Measurements from ENCODE around the gene HHEX. TPM values are rescaled to one million over a fixed set of nuclear protein-coding genes. Genes with fewer than 3 reads are reported as not detected.

Gene HHEX
- total and polyA plus RNA-seq, 12 donors, result 1.8 to 8.7 (median 4.3) TPM

DNA sequence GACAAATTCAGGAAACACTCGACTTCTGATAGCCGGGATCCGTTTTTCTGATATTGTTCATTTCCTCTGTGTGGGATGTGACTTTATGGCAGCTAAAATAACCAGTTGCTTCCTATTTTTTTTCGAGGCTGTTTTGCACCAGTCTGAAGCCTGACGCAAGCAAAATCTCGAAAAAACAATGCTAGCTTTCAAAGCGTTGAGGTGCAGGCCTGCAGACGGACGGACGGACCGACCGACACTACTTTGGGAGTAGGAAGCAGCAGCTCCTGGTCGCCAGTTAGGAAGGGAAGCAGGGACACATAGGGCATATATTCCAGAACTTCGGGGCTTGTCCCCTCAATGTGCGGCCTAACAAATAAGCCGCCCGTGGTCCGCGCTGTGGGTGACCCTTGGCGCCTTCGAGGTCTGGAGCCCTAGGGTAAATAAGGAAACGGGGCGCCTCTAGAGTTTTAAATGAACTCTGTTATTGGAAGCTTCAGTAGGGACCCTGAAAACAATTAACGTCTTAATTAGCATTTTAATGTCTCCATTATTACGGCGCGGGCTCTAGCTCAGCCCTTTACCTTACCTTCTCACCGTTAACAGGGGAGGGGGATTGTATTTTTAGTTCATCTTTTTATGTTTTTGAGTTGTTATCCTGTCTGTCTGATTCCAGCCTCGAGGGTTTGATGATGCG, 1.3 kb downstream of the HHEX start:
- peak overlapping the region; percentile 28 to 78 (median 67) for H3K4me3 ChIP-seq
- DNase-seq (peak in 1 of 2 donors; percentile 30), ATAC-seq (peak in 6 of 8 donors; percentile 41 to 86 (median 64))

GRCh38 chr10:92691591-92692079, 1.9 kb downstream of the HHEX start:
- ATAC-seq (peak; percentile 28 to 77 (median 52)), DNase-seq (peak; percentile 58 to 67)
- H3K27me3 ChIP-seq, result peaks cover 0 to 85% (median 71%) of the 10 kb centered on the region in 7 donors
- 15 to 30% methylated on average over 35 of the region's 35 CpGs for WGBS, 2 donors
- peaks cover 0 to under 1% (median 0%) of the 10 kb centered on the region in 11 donors for H3K9me3 ChIP-seq
- TF ChIP-seq CTCF (IDR thresholded peaks at IDR 0.05), result no peak
- H3K4me1 ChIP-seq, result peaks cover 0 to 42% (median 25%) of the 10 kb centered on the region in 9 donors
- H3K4me3 ChIP-seq, result peak overlapping the region; percentile 18 to 78 (median 67)
- intact Hi-C loops (cut with DNase I), result loop anchor here in 7 of 10 donors (2.0 to 10.0 kb wide), 9 partner anchors 65 to 186 kb away; partner anchors contain the start of gene EXOC6 (in 1 of the 7)
- H3K36me3 ChIP-seq, result peaks cover 0 to 41% (median 5%) of the 10 kb centered on the region in 9 donors
- peak overlapping the region; percentile 57 to 95 (median 92) for H3K27ac ChIP-seq

More for the DNA sequence above, 1.3 kb downstream of the HHEX start:
- peak overlapping the region; percentile 57 to 95 (median 92) for H3K27ac ChIP-seq
- H3K27me3 ChIP-seq, result peaks cover 0 to 79% (median 65%) of the 10 kb centered on the region in 7 donors
- peaks cover 0 to 42% (median 25%) of the 10 kb centered on the region in 9 donors for H3K4me1 ChIP-seq
- no peak for TF ChIP-seq CTCF (IDR thresholded peaks at IDR 0.05)
- peaks cover 0 to 40% (median 5%) of the 10 kb centered on the region in 9 donors for H3K36me3 ChIP-seq
- H3K9me3 ChIP-seq, result peaks cover 0 to 5% (median 0%) of the 10 kb centered on the region in 11 donors
- intact Hi-C loops (cut with DNase I), result loop anchor here in 7 of 10 donors (2.0 to 10.0 kb wide), 9 partner anchors 66 to 186 kb away; partner anchors contain the start of gene EXOC6 (in 1 of the 7)
- 32 to 33% methylated on average over 30 of the region's 30 CpGs for WGBS, 2 donors

GRCh38 chr10:92692080-92692671, 2.4 kb downstream of the HHEX start:
- Histone ChIP-seq H3K36me3 (peaks cover 0 to 41% (median 5%) of the 10 kb centered on the region in 9 donors), H3K27ac (peak overlapping the region in 9 of 10 donors; percentile 57 to 95 (median 93)), H3K4me1 (peaks cover 0 to 42% (median 25%) of the 10 kb centered on the region in 9 donors), H3K27me3 (peaks cover 0 to 90% (median 75%) of the 10 kb centered on the region in 7 donors), H3K4me3 (peak overlapping the region; percentile 18 to 78 (median 67)), H3K9me3 (no peaks in the 10 kb centered on the region)
- no peak for TF ChIP-seq CTCF (IDR thresholded peaks at IDR 0.05)
- peak in 1 of 2 donors; percentile 21 for DNase-seq
- intact Hi-C loops (cut with DNase I), result loop anchor here in 6 of 10 donors (5.0 to 10.0 kb wide), 7 partner anchors 65 to 185 kb away; partner anchors contain the start of gene EXOC6 (in 1 of the 6)
- WGBS, 2 donors, result 30 to 50% methylated on average over 34 of the region's 34 CpGs
- ATAC-seq, result no peak

Measured in heart right ventricle (tissue), 16 donors.